ENCODE data around the gene PLIN4.

The PLIN4 gene

DNA sequence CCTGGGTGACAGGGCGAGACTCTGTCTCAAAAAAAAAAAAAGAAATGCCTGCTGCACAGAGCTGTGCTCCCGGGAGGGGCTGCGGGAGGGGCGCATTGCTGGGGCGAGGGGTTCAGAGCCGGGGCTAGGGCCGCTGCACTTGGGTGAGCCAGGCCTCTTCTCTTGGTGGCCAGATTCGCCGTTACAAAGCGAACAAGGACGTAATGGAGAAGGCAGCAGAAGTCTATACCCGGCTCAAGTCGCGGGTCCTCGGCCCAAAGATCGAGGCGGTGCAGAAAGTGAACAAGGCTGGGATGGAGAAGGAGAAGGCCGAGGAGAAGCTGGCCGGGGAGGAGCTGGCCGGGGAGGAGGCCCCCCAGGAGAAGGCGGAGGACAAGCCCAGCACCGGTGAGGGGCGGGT, 19.0 kb downstream of the PLIN4 start:
- DNase-seq = no peak
- H3K4me3 Mint-ChIP-seq = no peak overlapping the region
- no peaks in the 10 kb centered on the region for H3K4me1 Mint-ChIP-seq
- no peaks in the 10 kb centered on the region for H3K9me3 Mint-ChIP-seq
- no peak for ATAC-seq
- H3K36me3 Mint-ChIP-seq (ENCODE audit: low read depth) = no peaks in the 10 kb centered on the region
- H3K27ac Mint-ChIP-seq = no peak overlapping the region
- H3K27me3 Mint-ChIP-seq = no peaks in the 10 kb centered on the region

DNA sequence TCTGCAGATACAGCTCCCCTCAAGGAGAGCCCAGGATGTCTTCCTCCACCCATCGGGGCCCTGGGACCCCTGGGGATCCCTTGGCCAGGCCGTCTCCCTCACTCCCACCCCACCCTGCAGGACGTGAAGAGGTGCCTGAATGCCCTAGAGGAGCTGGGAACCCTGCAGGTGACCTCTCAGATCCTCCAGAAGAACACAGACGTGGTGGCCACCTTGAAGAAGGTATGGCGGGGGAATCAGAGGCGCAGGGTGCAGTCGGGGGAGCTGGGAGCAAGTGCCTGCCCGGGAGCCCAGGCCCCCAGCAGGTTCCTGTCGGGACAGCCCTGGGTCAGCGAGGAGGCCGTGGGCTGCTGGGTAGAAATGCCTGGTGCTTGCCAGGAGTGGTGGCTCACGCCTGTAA, 19.6 kb downstream of the PLIN4 start:
- Mint-ChIP-seq H3K27me3 (no peaks in the 10 kb centered on the region), H3K27ac (no peak overlapping the region), H3K36me3 (ENCODE audit: low read depth) (no peaks in the 10 kb centered on the region), H3K9me3 (no peaks in the 10 kb centered on the region), H3K4me3 (no peak overlapping the region), H3K4me1 (no peaks in the 10 kb centered on the region)
- ATAC-seq (no peak), DNase-seq (no peak)

DNA sequence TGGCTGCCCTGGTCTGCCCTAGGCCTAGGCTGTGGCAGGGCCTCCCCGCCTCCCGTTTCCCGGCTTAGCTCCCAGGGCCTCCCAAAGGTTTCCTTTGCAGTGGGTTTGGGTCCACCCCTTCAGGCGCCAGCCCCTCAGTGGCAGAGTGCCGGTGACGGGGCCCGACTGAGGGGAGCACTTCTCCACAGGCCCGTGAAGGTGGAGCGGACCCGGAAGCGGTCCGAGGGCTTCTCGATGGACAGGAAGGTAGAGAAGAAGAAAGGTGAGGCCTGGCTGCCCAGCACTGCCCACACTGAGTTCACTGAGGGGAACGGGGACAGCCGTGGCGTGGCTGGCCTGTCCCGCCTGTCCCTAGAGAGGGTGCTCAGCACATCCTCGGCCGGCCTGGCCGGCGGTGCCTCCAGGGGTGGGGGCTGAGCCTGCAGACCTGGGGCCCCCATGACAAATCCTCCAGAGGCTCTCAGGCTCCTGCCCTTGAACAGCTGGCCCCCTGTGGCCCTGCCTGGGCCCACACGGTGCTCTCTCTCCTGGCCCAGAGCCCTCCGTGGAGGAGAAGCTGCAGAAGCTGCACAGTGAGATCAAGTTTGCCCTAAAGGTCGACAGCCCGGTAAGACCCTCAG, 20.4 kb downstream of the PLIN4 start:
- DNase-seq (no peak), ATAC-seq (no peak)
- Mint-ChIP-seq H3K4me1 (no peaks in the 10 kb centered on the region), H3K4me3 (no peak overlapping the region), H3K27ac (no peak overlapping the region), H3K27me3 (no peaks in the 10 kb centered on the region), H3K9me3 (no peaks in the 10 kb centered on the region), H3K36me3 (ENCODE audit: low read depth) (no peaks in the 10 kb centered on the region)

DNA sequence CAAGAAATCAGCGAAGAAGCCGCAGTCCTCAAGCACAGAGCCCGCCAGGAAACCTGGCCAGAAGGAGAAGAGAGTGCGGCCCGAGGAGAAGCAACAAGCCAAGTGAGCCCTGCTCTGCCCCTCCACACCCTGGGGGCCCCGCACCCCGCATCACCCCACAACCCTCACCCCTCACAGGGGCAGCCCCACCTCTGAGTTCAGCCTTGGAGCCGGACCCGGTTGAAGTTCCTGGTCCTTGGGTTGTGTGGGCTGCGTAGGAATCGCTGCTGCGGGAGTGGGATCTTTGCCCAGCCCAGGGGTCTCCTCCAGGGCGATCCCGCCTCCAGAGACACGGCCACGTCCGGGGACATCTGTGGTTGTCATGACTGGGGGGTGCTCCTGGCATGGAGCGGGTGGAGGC, 22.0 kb downstream of the PLIN4 start:
- no peaks in the 10 kb centered on the region for H3K4me1 Mint-ChIP-seq
- H3K27ac Mint-ChIP-seq = no peak overlapping the region
- no peak overlapping the region for H3K4me3 Mint-ChIP-seq
- H3K27me3 Mint-ChIP-seq = no peaks in the 10 kb centered on the region
- no peaks in the 10 kb centered on the region for H3K36me3 Mint-ChIP-seq (ENCODE audit: low read depth)
- H3K9me3 Mint-ChIP-seq = no peaks in the 10 kb centered on the region
- no peak for ATAC-seq
- DNase-seq = no peak

DNA sequence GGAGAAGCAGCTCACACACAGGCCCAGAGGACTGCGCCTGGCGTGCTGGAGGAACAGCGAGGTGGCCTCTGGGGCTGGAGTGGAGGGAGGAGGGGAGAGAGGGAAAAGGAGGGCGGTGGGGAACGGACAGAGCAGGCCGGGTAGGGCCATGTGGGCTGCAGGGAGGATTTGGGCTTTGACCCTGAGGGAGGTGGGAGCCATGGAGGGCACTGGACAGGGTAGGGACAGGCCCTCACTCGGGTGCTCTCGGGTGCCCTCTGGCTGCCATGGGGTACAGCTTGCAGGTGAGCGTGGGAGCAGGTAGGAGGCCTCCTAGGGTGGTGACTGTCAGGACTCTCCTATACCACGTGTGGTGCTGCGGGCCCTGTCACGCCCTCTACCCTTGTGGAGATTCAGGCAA, 22.8 kb downstream of the PLIN4 start:
- no peaks in the 10 kb centered on the region for H3K9me3 Mint-ChIP-seq
- ATAC-seq = peak; percentile 25
- H3K27ac Mint-ChIP-seq = no peak overlapping the region
- DNase-seq = no peak
- H3K4me3 Mint-ChIP-seq = no peak overlapping the region
- no peaks in the 10 kb centered on the region for H3K4me1 Mint-ChIP-seq
- H3K27me3 Mint-ChIP-seq = no peaks in the 10 kb centered on the region
- peaks cover 1% of the 10 kb centered on the region for H3K36me3 Mint-ChIP-seq (ENCODE audit: low read depth)

DNA sequence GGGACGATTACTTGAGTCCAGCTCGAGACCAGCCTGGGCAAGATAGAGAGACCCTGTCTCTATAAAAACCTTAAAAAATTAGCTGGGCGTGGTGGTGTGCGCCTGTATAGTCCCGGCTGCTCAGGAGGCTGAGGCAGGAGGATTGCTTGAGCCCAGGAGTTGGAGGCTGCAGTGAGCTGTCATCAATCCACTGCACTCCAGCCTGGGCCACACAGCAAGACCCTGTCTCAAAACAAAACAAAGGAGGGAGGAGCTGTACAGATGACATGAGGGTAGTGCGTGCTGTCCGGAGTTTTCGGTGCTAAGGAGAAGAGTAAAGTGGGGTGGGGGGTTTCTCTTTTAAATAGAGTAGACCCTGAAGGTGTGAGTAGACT, 23.6 kb downstream of the PLIN4 start:
- H3K9me3 Mint-ChIP-seq = no peaks in the 10 kb centered on the region
- H3K4me1 Mint-ChIP-seq = no peaks in the 10 kb centered on the region
- no peak overlapping the region for H3K27ac Mint-ChIP-seq
- H3K36me3 Mint-ChIP-seq (ENCODE audit: low read depth) = peaks cover 6% of the 10 kb centered on the region
- no peak for ATAC-seq
- H3K27me3 Mint-ChIP-seq = no peaks in the 10 kb centered on the region
- H3K4me3 Mint-ChIP-seq = no peak overlapping the region
- DNase-seq = no peak

DNA sequence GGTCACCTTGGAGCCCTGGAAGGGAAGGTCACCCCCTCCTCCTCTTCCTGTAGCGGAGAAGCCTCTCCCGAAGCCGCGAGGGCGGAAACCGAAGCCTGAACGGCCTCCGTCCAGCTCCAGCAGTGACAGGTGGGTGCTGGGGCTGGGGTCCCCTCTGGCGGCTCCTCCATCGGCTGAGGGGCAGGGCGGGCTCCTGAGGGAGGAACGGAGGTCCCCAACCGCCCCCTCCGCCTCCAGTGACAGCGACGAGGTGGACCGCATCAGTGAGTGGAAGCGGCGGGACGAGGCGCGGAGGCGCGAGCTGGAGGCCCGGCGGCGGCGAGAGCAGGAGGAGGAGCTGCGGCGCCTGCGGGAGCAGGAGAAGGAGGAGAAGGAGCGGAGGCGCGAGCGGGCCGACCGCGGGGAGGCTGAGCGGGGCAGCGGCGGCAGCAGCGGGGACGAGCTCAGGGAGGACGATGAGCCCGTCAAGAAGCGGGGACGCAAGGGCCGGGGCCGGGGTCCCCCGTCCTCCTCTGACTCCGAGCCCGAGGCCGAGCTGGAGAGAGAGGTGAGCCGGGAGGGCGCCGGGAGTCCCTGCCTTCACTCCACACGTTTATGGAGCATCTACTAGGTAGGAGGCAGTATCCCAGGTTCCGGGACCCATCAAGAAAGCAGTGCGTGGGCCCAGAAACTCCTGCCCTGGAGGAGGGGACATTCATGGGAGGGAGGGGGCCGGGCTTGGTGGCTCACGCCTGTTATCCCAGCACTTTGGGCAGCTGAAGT, 24.2 kb downstream of the PLIN4 start:
- DNase-seq (no peak), ATAC-seq (no peak)
- Mint-ChIP-seq H3K27ac (no peak overlapping the region), H3K9me3 (no peaks in the 10 kb centered on the region), H3K27me3 (no peaks in the 10 kb centered on the region), H3K4me3 (no peak overlapping the region), H3K4me1 (no peaks in the 10 kb centered on the region), H3K36me3 (ENCODE audit: low read depth) (peaks cover 6% of the 10 kb centered on the region)

DNA sequence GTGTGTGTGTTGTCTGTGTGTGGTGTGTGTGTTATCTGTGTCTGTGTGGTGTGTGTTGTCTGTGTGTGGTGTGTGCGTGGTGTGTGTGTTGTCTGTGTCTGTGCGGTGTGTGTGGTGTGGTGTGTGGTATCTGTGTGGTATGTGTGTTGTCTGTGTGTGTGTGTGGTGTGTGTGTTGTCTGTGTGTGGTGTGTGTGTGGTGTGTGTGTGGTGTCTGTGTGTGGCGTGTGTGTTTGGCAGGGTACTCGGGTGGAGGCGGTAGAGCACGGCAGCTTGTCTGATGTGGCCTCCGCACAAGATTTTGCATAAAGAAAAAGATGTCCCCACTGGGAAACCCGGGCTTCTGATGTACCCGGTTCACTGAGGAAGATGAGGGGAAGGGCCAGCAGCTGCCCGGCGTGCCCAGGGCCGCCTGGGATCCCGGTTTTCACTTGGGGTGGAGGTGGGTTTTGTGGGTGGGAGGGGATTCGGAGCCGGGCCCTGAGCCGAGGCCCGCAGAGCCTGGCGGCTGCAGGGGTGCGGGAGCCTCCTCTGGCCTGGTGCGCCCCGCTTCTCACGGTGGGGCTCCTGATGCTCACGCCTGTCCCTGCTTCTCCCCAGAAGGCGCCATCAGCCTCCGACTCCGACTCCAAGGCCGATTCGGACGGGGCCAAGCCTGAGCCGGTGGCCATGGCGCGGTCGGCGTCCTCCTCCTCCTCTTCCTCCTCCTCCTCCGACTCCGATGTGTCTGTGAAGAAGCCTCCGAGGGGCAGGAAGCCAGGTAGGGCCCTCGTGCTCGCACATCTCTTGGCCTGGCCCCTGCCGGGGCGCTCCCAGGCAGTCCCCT, 25.0 kb downstream of the PLIN4 start:
- Mint-ChIP-seq H3K27me3 (no peaks in the 10 kb centered on the region), H3K4me1 (no peaks in the 10 kb centered on the region), H3K27ac (no peak overlapping the region), H3K4me3 (no peak overlapping the region), H3K36me3 (ENCODE audit: low read depth) (peaks cover 6% of the 10 kb centered on the region), H3K9me3 (no peaks in the 10 kb centered on the region)
- ATAC-seq (no peak), DNase-seq (no peak)

DNA sequence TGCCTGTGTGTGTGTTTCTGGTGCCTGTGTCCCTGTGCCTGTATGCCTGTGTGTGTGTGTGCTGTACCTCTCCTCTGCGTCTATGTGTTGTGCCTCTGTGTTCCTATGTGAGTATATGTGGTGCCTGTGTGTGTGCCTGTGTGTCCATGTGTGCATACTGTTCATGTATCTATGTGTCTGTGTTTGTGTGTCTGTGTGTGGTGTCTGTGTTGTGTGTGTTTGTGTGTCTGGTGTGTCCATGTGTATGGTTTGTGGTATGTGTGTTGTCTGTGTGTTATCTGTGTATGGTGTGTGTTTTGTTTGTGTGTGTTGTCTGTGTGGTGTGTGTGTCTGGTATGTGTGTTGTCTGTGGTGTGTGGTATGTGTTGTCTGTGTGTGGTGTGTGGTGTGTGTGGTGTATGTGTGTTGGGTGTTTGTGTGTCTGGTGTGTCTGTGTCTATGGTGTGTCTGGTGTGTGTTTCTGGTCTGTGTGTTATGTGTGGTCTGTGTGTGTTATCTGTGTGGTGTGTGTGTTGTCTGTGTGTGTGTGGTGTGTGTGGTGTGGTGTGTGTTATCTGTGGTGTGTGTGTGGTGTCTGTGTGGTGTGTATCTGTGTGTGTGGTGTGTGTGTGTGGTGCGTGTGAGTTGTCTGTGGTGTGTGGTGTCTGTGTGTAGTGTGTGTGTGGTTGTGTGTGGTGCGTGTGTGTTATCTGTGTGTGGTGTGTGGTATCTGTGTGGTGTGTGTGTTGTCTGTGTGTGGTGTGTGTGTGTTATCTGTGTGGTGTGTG, 25.8 kb downstream of the PLIN4 start:
- no peaks in the 10 kb centered on the region for H3K4me1 Mint-ChIP-seq
- no peak for DNase-seq
- H3K4me3 Mint-ChIP-seq = no peak overlapping the region
- no peak overlapping the region for H3K27ac Mint-ChIP-seq
- H3K9me3 Mint-ChIP-seq = no peaks in the 10 kb centered on the region
- ATAC-seq = no peak
- peaks cover 6% of the 10 kb centered on the region for H3K36me3 Mint-ChIP-seq (ENCODE audit: low read depth)
- H3K27me3 Mint-ChIP-seq = no peaks in the 10 kb centered on the region

DNA sequence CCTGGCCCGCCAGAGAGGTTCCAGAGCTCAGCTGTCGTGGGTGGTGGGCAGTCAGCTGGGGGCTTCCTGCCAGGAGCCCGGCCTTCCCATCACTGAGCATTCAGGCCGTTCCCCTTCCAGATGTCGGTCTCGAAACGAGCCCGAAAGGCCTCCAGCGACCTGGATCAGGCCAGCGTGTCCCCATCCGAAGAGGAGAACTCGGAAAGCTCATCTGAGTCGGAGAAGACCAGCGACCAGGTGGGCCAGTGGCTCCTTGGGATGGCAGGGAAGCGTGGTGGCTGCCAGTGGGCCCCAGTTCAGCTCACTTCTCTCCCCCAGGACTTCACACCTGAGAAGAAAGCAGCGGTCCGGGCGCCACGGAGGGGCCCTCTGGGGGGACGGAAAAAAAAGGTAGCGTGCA, 26.8 kb downstream of the PLIN4 start:
- H3K9me3 Mint-ChIP-seq = no peaks in the 10 kb centered on the region
- DNase-seq (no peak), ATAC-seq (no peak)
- no peak overlapping the region for H3K27ac Mint-ChIP-seq
- H3K27me3 Mint-ChIP-seq = no peaks in the 10 kb centered on the region
- no peaks in the 10 kb centered on the region for H3K4me1 Mint-ChIP-seq
- peaks cover 6% of the 10 kb centered on the region for H3K36me3 Mint-ChIP-seq (ENCODE audit: low read depth)
- H3K4me3 Mint-ChIP-seq = no peak overlapping the region

DNA sequence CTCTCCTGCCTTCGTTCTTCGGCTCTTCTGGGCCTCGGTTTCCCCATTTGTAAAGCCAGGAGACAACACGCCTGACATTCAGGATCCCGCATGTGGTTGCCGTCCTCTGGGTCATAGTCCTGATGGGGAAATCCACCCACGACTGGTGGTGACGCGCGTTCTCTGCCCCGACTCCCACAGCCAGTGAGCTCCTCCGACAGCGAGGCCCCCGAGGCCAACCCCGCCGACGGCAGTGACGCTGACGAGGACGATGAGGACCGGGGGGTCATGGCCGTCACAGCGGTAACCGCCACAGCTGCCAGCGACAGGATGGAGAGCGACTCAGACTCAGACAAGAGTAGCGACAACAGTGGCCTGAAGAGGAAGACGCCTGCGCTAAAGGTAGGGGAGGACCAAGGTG, 29.8 kb downstream of the PLIN4 start:
- no peak for ATAC-seq
- no peaks in the 10 kb centered on the region for H3K27me3 Mint-ChIP-seq
- no peak for DNase-seq
- H3K27ac Mint-ChIP-seq = no peak overlapping the region
- no peaks in the 10 kb centered on the region for H3K9me3 Mint-ChIP-seq
- H3K36me3 Mint-ChIP-seq (ENCODE audit: low read depth) = peaks cover 9% of the 10 kb centered on the region
- H3K4me1 Mint-ChIP-seq = no peaks in the 10 kb centered on the region
- H3K4me3 Mint-ChIP-seq = no peak overlapping the region

DNA sequence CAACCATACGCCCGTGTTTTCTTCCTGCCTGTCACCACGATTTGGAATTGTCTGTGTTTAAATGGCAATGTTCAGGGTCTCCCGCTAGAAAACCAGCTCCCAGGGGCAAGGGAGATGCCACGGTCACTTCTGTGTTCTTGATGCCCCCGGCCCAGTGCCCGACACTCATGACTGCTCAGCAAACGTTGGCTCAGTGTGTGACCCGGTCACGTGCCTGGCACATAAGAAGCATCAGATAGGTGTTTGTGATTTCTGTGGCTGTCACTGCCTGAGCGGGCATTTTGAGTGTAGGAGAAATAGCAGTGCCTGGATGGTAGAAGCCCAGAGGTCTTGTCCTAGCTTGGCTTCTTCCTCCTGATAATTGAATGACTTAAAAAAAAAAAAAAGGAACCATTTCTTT, 30.7 kb downstream of the PLIN4 start:
- H3K9me3 Mint-ChIP-seq = no peaks in the 10 kb centered on the region
- no peaks in the 10 kb centered on the region for H3K27me3 Mint-ChIP-seq
- ATAC-seq (no peak), DNase-seq (no peak)
- no peaks in the 10 kb centered on the region for H3K4me1 Mint-ChIP-seq
- H3K27ac Mint-ChIP-seq = no peak overlapping the region
- H3K4me3 Mint-ChIP-seq = no peak overlapping the region
- peaks cover 10% of the 10 kb centered on the region for H3K36me3 Mint-ChIP-seq (ENCODE audit: low read depth)

DNA sequence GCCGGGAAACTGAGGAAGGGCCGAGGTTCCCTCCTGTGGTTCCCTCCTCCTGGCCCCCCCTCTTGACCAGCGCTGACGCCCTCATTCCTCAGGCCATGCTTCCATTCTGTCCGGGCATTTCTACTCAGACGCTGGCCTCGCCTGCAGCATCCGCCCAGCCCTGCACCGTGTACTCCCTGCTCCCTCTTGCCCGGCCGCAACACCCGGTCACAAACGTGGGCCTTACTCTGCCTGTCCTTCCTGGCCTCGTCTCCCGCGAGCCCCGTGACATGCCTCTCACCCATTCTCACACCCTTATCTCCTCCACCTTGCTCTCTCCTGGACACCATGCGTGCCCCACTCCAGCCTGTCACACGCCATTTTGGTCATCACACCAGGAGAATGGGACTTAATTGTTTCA, 34.9 kb downstream of the PLIN4 start:
- DNase-seq (no peak), ATAC-seq (no peak)
- no peaks in the 10 kb centered on the region for H3K27me3 Mint-ChIP-seq
- peaks cover 4% of the 10 kb centered on the region for H3K36me3 Mint-ChIP-seq (ENCODE audit: low read depth)
- H3K9me3 Mint-ChIP-seq = no peaks in the 10 kb centered on the region
- H3K27ac Mint-ChIP-seq = no peak overlapping the region
- H3K4me3 Mint-ChIP-seq = no peak overlapping the region
- H3K4me1 Mint-ChIP-seq = no peaks in the 10 kb centered on the region

DNA sequence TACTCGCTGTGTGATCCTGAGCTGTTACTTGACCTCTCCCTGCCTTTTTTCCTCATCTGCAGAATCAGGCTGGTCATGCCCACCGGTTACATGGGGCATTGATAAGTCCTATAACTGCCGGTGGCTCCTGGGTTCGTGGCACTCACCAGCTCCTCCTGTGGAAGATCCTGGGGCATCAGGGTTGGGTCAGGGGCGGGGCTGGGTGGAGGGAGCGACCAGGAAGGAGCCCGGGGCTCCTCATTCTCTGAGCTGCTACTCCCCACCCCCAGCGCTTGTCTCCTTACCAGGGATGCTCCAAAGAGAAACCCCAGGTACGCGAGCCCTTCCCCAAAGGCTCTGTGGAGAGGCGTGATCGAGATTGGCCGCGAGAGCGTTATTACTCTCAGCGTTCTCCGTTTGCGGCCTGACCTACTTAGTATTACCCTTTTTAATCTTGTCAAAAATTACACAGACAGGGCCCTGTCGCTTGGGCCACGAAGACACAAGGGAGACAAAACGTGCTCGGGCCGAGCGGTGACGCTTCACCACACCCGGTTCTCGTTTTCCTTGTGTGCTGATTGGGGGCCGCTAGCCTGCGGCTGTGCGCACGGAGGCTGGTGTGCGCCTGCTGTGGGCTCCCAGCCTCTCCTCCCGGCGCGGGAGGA, 35.4 kb downstream of the PLIN4 start:
- no peak overlapping the region for H3K27ac Mint-ChIP-seq
- no peak overlapping the region for H3K4me3 Mint-ChIP-seq
- DNase-seq = no peak
- H3K27me3 Mint-ChIP-seq = no peaks in the 10 kb centered on the region
- H3K9me3 Mint-ChIP-seq = no peaks in the 10 kb centered on the region
- ATAC-seq = no peak
- H3K36me3 Mint-ChIP-seq (ENCODE audit: low read depth) = peaks cover 4% of the 10 kb centered on the region
- H3K4me1 Mint-ChIP-seq = no peaks in the 10 kb centered on the region
